OCI-LY7 (cell line): Measurements from ENCODE around the gene HERC2. TPM values are rescaled to one million over a fixed set of nuclear protein-coding genes. Genes with fewer than 3 reads are reported as not detected.
"Not testable (repeated sequence)": the region's sequence is repeated elsewhere in the genome, so short reads cannot be mapped to it uniquely, and the experiment has no call there.

ENCODE experiments used
- BruUV-seq: library from RNA; stranded (reverse); fragments of 400-500 nt; replicated peaks from 2 replicates; lab custom pipeline; 2021; lab: Mats Ljungman, UMichigan
- CTCF ChIA-PET: fragments of 300-600 bp; sonication (Branson Sonifier 250); formaldehyde crosslinking; loops from one replicate; lab custom pipeline; 2022; ENCODE audit warnings: antibody characterized with exemption; ENCODE audit not compliant: unreplicated experiment; lab: Charles Lee
- POLR2A ChIA-PET: fragments of 300-600 bp; sonication (Branson Sonifier 250); formaldehyde crosslinking; loops from one replicate; lab custom pipeline; 2022; ENCODE audit warnings: antibody characterized with exemption; lab: Charles Lee
- DNase-seq: peaks from one replicate; pipeline ENCODE4 v3.0.0-alpha.2; 2015; ENCODE audit warnings: low spot score
- H2AFZ ChIP-seq: fragments of 200-600 bp; sonication (generic), shearing (Covaris generic); 2 replicates; pipeline ENCODE4 v1.6.1; 2014; ENCODE audit warnings: mild to moderate bottlenecking, antibody characterized with exemption, low read length, moderate library complexity
- H3K27ac ChIP-seq: fragments of 200-600 bp; sonication (generic); 2 replicates; pipeline ENCODE4 v1.5.1; 2014; ENCODE audit warnings: mixed run types, low read depth, mild to moderate bottlenecking, moderate library complexity, low read length, inconsistent platforms; ENCODE audit not compliant: poor library complexity, severe bottlenecking
- H3K36me3 ChIP-seq: fragments of 200-600 bp; sonication (generic); 2 replicates; pipeline ENCODE4 v1.6.1; 2014; ENCODE audit warnings: mild to moderate bottlenecking, antibody characterized with exemption, low read length, moderate library complexity, mixed read lengths; ENCODE audit not compliant: insufficient read depth
- H3K4me1 ChIP-seq: fragments of 200-600 bp; sonication (generic); 2 replicates; pipeline ENCODE4 v1.5.1; 2014; ENCODE audit warnings: mild to moderate bottlenecking, low read length; ENCODE audit not compliant: insufficient read depth, poor library complexity, severe bottlenecking
- H3K4me2 ChIP-seq: fragments of 200-600 bp; sonication (generic); 2 replicates; pipeline ENCODE4 v1.6.1; 2014; ENCODE audit warnings: mild to moderate bottlenecking, low read length
- H3K4me3 ChIP-seq: fragments of 200-600 bp; sonication (generic); 2 replicates; pipeline ENCODE4 v1.5.1; 2014; ENCODE audit warnings: mild to moderate bottlenecking, low read depth, low read length; ENCODE audit not compliant: poor library complexity, severe bottlenecking
- H3K79me2 ChIP-seq: fragments of 200-600 bp; sonication (generic); 2 replicates; pipeline ENCODE4 v1.6.1; 2016; ENCODE audit warnings: low read depth, mild to moderate bottlenecking, low read length, moderate library complexity, mixed read lengths; ENCODE audit not compliant: insufficient read depth
- H3K9me2 ChIP-seq: fragments of 200-600 bp; sonication (generic); 2 replicates; pipeline ENCODE4 v1.6.1; 2016; ENCODE audit warnings: mild to moderate bottlenecking, low read length, mixed read lengths; ENCODE audit not compliant: insufficient read depth
- H3K9me3 ChIP-seq: fragments of 200-600 bp; sonication (generic); 2 replicates; pipeline ENCODE4 v1.6.1; 2014; ENCODE audit warnings: mild to moderate bottlenecking, mixed run types, low read length, mixed read lengths
- H4K20me1 ChIP-seq: fragments of 200-600 bp; sonication (generic); 2 replicates; pipeline ENCODE4 v1.6.1; 2014; ENCODE audit warnings: mild to moderate bottlenecking, antibody characterized with exemption, low read length, moderate library complexity, mixed read lengths; ENCODE audit not compliant: insufficient read depth
- CTCF ChIP-seq: fragments of 200-600 bp; sonication (generic); conservative IDR thresholded peaks from 2 replicates; pipeline ENCODE4 v1.5.1; 2014; ENCODE audit warnings: mild to moderate bottlenecking, antibody characterized with exemption, low read length, moderate library complexity, mixed read lengths
- EZH2phosphoT487 ChIP-seq: fragments of 200-600 bp; sonication (generic); IDR thresholded peaks from 2 replicates; pipeline ENCODE4 v1.6.1; 2018; ENCODE audit warnings: low read depth, borderline replicate concordance, mild to moderate bottlenecking, mixed run types, antibody characterized with exemption, low read length, moderate library complexity, mixed read lengths
- intact Hi-C: fragments of 100-400 bp; cut with micrococcal nuclease; formaldehyde crosslinking; loops from one replicate; pipeline ENCODE4 v1.10.0; 2022; ENCODE audit not compliant: unreplicated experiment
- total RNA-seq, 2 experiments: library from RNA; depleted of rRNA in 1 of 2; stranded (reverse); fragments of >200 nt in 1 of 2; shearing (Covaris generic) in 1 of 2; gene quantifications; 2 replicates each; pipeline ENCODE4 v1.2.3, GENCODE V29; 2014 to 2022

Gene HERC2
- total RNA-seq, 2 experiments from 2014 or later, result 55.5 to 94.0 TPM

DNA sequence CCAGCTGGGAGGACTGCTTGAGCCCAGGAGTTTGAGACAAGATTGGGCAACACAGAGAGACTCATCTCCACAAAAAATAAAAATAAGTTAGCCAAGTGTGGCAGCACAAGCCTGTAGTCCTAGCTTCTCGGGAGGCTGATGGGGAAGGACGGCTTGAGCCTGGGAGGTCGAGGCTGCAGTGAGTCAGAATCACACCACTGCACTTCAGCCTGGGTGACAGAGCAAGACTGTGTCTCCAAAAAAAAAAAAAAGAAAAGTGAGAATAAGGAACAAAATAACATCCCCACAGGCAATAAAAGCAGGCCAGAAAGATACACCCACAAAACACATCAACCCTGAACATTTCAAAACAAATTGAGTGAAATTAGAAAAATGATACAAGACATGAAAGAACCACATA lies 174.2 kb downstream of the HERC2 start:
- POLR2A ChIA-PET, result no interaction called here
- BruUV-seq, result no TSS peak
- intact Hi-C loops, result no loop called here

DNA sequence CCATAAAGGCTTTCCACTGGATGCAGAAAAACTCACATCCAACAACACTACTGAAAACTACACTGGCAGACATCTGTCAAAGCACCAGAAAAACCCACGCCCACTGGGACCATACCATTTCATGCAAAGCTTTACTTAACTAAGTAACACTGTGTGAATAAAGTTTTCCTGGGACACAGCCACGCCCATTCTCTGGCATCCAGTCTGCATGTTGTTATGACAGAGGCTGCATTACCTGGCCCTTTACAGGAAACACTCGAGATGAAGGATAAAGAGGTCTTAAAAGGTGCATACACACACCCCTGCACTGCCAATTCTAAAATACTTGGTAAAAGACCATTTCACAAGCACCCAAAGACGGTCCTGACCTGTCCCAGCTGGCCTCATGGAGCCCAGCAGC lies 176.6 kb downstream of the HERC2 start:
- H3K9me2 ChIP-seq, DNase-seq, H3K27ac ChIP-seq, BruUV-seq, H3K79me2 ChIP-seq, H2AFZ ChIP-seq, H3K4me2 ChIP-seq, CTCF ChIA-PET, H3K4me3 ChIP-seq, H3K4me1 ChIP-seq, H4K20me1 ChIP-seq, POLR2A ChIA-PET, intact Hi-C loops, H3K9me3 ChIP-seq: not testable (repeated sequence)
- peaks cover 45% of the 10 kb centered on the region for H3K36me3 ChIP-seq

More for the DNA sequence above, 174.2 kb downstream of the HERC2 start:
- TF ChIP-seq CTCF, result no peak
- no peak for TF ChIP-seq EZH2phosphoT487
- CTCF ChIA-PET, result no interaction called here
- no peaks in the 10 kb centered on the region for H3K4me1 ChIP-seq
- DNase-seq, result no peak
- no peak overlapping the region for H3K27ac ChIP-seq
- no peaks in the 10 kb centered on the region for H3K9me2 ChIP-seq
- H2AFZ ChIP-seq, result no peak overlapping the region
- peaks cover 3% of the 10 kb centered on the region; the same call in 1 of the 2 replicates for H3K79me2 ChIP-seq
- no peak overlapping the region for H3K4me2 ChIP-seq
- no peak overlapping the region for H3K4me3 ChIP-seq
- no peaks in the 10 kb centered on the region for H4K20me1 ChIP-seq
- peaks cover 40% of the 10 kb centered on the region for H3K36me3 ChIP-seq
- no peaks in the 10 kb centered on the region for H3K9me3 ChIP-seq

DNA sequence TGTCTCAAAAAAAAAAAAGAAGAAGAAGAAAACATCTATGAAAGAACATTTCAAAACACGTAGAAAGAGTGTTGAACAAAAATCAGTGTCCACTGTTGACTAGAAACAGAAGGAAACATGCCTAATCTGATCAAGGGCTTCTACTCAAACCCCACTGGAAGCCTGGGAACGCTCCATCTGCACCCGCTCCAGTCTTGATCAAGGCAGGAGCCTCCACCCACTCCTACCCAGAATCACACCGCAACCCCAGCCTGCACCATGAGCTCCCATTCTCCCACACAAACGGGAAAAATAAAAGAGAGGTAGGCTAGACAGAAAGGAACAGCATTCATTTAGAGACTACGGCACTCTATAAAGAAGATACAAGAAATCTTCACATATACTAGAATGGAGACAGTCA lies 181.9 kb downstream of the HERC2 start:
- no peak overlapping the region for H3K4me2 ChIP-seq
- ChIA-PET POLR2A (no interaction called here), CTCF (no interaction called here)
- H3K9me2 ChIP-seq, result no peaks in the 10 kb centered on the region
- H3K36me3 ChIP-seq, result peaks cover 61% of the 10 kb centered on the region
- H3K4me3 ChIP-seq, result no peak overlapping the region
- H3K27ac ChIP-seq, result no peak overlapping the region
- H4K20me1 ChIP-seq, result no peaks in the 10 kb centered on the region
- no peaks in the 10 kb centered on the region for H3K9me3 ChIP-seq
- H3K79me2 ChIP-seq, result no peaks in the 10 kb centered on the region
- no TSS peak for BruUV-seq
- H3K4me1 ChIP-seq, result peaks cover 31% of the 10 kb centered on the region
- DNase-seq, result no peak
- TF ChIP-seq CTCF (no peak), EZH2phosphoT487 (no peak)
- H2AFZ ChIP-seq, result no peak overlapping the region
- intact Hi-C loops, result no loop called here

GRCh38 chr15:28137408-28138039 lies 184.5 kb downstream of the HERC2 start:
- H3K9me2 ChIP-seq, H3K9me3 ChIP-seq, intact Hi-C loops, BruUV-seq, H3K79me2 ChIP-seq, H3K4me2 ChIP-seq, H4K20me1 ChIP-seq, H2AFZ ChIP-seq, DNase-seq, CTCF ChIA-PET, H3K4me3 ChIP-seq: not testable (repeated sequence)
- Histone ChIP-seq H3K4me1 (peaks cover 31% of the 10 kb centered on the region), H3K27ac (peak overlapping the region; percentile 38), H3K36me3 (peaks cover 68% of the 10 kb centered on the region)
- POLR2A ChIA-PET, result interaction anchor here (0.6 kb wide), 1 partner anchor 147 kb away, joined by 5 read pairs; no protein-coding TSS in a partner anchor

- DNase-seq, result peak; percentile 74
- BruUV-seq, CTCF ChIA-PET, H3K4me3 ChIP-seq, H3K9me2 ChIP-seq, H4K20me1 ChIP-seq, POLR2A ChIA-PET, H3K79me2 ChIP-seq, H2AFZ ChIP-seq, H3K9me3 ChIP-seq: not testable (repeated sequence)
- H3K36me3 ChIP-seq, result peaks cover 70% of the 10 kb centered on the region
- H3K27ac ChIP-seq, result peak overlapping the region; percentile 38
- intact Hi-C loops, result loop anchor here (1.0 kb wide), 1 partner anchor 8 kb away; no protein-coding TSS in a partner anchor
- H3K4me2 ChIP-seq, result peak overlapping the region; percentile 60
- peaks cover 31% of the 10 kb centered on the region for H3K4me1 ChIP-seq
Observed at GRCh38 chr15:28136236-28136904, 185.6 kb downstream of the HERC2 start.
